ENCODE results near the gene MMP7.

Gene MMP7

GRCh38 chr11:102530558-102530957, at the start of gene MMP7:
Gene MMP7 (minus strand): TSS chr11:102530747. CDS start chr11:102530700, 47 bp downstream.
- no peak for DNase-seq (ENCODE audit: low read depth, low spot score)

DNA sequence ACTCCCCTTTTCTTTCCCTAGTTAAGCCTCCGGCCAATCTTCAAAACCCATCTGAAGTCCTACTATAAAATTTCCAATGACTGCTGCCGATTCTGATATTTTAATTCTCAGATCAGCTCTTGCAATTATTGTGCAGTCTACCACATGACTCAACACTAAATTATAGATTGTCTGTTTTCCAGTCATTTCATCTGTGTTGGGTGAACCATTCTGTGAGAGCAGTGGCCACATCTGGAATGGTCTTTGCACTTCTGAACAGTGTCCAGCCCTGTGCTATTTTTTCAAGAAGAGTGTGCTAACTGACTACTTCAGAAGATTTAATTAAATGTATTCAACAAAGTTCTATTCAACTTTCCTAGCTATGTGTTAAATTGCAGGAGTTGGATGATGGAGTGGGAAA, 47.2 kb upstream of the MMP7 start:
- no peak for DNase-seq (ENCODE audit: low read depth, low spot score)

DNA sequence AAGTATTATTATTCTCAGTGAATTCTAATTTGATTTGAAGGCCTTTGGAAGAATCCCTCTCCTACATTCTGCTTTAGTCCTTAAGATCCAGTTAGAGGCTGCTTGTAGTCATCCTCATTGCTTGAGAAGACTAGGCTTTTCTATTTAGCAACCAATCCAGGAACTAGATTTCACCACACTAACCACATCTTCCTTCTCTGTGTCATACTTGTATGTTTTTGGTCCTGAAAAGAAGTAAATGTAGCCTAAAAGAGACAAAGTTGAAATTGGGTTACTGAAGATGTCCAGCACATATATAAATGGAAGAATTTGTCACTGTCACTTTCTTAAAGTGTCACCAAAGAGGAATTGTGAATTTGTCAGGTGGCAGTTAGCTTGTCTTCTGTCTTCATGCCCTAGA, 46.6 kb upstream of the MMP7 start:
- DNase-seq (ENCODE audit: low read depth, low spot score), result no peak

DNA sequence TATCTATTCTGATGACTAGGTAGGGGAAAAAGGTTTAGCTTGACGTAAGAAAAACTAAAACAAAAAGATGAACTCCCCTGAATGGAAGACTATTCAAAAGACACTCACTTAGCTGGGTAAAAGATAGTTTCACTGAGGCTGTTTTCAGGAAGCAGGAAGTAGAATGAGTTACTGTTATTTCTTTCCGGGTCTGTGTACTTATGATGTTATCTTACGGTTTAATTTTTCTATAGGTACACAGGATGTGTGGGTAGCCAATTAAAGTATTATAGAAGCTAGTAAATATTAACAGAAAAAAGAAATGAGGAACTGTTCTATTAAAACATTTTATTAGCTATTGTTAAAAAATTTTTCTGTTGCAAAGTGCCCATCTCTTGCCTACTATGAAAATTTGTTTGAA, 45.8 kb upstream of the MMP7 start:
- DNase-seq (ENCODE audit: low read depth, low spot score), result no peak

- no peak for DNase-seq (ENCODE audit: low read depth, low spot score)
These were observed 44.5 kb upstream of the MMP7 start for GRCh38 chr11:102575012-102575411.

- DNase-seq (ENCODE audit: low read depth, low spot score), result no peak
These were observed 43.3 kb upstream of the MMP7 start for GRCh38 chr11:102573851-102574250.

GRCh38 chr11:102572554-102573220, 42.1 kb upstream of the MMP7 start:
- DNase-seq (ENCODE audit: low read depth, low spot score), result no peak

GRCh38 chr11:102568851-102569250, 38.3 kb upstream of the MMP7 start:
- no peak for DNase-seq (ENCODE audit: low read depth, low spot score)

DNA sequence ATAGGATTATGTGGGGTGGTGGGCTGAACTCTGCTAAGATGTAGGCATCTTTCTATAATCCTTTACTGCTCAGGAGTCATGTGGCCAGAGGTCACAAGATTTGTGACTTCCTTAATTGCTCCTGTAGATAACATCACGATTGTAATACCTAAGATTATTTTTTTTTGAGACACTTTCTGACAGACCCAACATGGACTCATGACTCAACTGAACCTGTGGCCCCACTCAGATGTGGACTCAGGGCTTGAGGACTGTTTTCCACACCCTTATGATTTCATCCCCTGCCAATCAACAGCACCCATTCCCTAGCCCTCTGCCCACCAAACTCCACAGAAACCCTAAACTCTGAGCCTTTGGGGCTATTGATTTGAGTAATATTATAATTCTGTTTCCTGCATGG, 35.6 kb upstream of the MMP7 start:
- no peak for DNase-seq (ENCODE audit: low read depth, low spot score)

DNA sequence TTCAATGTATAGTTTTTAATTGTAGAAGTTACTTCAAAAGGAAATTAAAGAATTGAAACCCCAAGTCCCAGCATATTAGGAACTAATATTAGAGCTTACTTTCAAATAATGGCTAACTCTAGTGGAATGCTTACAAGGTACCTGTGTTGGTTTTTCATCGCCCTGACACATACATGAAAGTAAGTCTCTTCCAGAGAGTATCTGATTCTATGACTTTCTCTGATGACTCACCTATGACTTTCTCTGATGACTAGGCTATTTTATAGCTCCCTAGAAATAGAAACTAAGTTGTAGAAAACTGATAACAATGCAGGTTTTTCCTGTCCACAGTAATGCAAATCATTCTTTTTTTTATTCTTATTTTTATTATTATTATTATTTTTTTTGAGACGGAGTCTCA, 33.6 kb upstream of the MMP7 start:
- no peak for DNase-seq (ENCODE audit: low read depth, low spot score)

DNA sequence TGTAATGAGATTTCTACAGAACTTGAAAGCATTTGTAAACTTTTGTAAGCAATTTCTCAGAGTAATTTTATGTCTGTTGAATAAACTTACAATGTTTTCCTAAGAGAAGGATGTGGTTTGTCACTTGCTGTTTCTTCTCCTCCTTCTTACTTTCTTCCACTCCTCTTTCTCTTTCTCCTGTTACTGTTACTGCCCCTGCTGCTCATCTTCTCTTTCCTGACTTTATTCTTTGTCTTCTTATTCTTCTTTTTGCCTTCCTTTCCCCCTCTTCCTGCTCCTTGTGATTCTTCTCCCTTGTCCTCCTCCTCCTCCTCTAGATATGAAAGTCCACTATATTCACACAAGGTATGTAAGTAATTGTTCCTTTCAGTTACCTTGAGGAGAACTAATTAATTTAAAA, 31.1 kb upstream of the MMP7 start:
- DNase-seq (ENCODE audit: low read depth, low spot score), result no peak

GRCh38 chr11:102560555-102561011, 30.0 kb upstream of the MMP7 start:
- peak; percentile 13 for DNase-seq (ENCODE audit: low read depth, low spot score)

DNA sequence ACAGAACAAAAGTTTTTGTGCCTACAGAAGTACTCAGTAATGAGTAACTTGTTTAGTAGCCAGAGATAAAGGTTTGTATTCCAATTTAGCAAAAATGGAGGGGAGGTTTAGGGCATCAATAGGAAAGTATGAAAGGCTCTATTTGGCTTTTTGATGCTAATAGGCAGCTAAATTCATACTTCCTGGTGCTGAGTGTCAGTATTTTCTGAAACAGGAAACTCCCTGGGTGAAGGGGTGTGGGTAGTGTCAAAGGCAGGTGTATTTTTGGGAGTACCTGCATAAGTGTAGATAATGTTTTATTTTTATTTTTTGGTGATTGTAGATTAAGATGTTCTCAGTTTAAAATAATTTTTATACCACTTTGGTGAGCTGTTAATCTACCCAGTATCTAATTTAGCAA, 29.3 kb upstream of the MMP7 start:
- no peak for DNase-seq (ENCODE audit: low read depth, low spot score)

- no peak for DNase-seq (ENCODE audit: low read depth, low spot score)
These were observed 24.5 kb upstream of the MMP7 start for GRCh38 chr11:102555091-102555490.

DNA sequence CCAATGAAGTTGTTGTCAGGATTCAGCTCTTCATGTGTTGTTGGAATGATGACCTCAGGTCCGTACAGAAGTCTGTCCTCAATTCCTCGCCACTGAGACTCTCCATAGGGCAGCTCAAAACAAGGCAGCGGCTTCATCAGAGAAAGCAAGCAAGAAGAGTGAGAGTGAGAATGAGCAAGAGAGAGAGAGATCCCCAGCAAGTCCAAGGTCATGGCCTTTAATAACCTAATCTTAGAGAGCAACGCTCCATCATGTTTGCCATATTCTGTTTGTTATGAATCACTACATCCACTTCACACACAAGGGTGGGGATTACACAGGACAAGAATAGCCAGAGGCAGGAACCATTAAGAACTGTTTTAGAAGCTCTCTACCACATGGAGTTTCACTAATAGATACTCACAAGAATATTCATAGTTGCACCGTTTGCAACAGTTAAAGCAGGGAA, 23.3 kb upstream of the MMP7 start:
- DNase-seq (ENCODE audit: low read depth, low spot score), result no peak

GRCh38 chr11:102552447-102553194, 22.1 kb upstream of the MMP7 start:
- no peak for DNase-seq (ENCODE audit: low read depth, low spot score)

GRCh38 chr11:102552020-102552419, 21.5 kb upstream of the MMP7 start:
- DNase-seq (ENCODE audit: low read depth, low spot score), result no peak

DNA sequence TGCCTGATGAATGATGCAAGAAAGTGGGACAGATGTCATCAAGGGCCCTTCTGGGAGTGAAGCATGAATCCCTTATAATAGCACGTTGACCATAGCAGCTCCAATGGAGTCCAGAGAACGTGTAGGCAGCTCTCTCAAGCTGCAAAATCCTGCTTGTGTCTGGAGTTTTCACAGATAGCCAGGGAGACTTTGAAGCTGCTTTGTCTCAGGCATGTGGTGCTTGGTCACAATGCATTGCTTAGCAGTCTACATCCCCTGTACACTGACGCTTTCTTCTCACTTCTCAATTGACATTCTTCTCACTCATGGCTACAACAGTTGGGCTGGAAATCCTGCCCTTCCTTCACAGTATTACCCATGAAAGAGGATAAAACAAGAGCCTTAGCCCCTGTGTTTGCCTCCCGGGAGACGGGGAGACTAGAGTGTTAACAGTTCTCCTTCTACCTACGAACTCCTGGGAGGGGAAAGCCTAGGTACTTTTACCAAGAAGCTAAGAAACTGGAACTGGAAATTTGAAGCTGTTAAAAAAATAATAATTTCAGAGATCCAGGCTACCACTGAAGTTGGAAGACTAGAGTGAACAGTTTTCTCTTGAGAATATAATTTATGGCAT, 20.7 kb upstream of the MMP7 start:
- no peak for DNase-seq (ENCODE audit: low read depth, low spot score)

DNA sequence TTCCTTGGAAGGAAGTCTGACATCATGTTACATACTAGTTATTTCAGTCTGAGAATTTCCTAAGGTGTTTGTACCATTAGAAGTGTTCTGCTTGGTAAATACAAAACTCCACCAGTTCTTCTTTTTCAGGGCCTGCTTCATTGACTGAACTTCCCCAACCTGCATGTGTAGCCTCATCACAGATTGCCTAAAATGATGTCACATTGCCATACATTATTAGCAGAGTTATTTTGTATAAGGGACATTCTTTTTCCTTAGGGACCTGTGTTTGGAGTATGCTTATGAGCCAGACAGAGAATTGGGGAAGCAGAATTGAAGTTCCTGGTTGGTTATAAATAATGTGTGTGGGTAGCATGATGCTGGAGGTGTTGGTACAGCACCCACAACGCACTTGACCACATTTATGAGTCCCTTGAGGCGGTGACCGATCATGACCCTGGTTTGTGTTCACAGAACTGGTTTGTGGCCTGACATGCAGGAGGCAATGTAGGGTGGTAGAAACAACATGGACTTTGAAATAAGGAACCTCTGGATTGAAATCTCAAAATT, 16.4 kb upstream of the MMP7 start:
- DNase-seq (ENCODE audit: low read depth, low spot score), result no peak

DNA sequence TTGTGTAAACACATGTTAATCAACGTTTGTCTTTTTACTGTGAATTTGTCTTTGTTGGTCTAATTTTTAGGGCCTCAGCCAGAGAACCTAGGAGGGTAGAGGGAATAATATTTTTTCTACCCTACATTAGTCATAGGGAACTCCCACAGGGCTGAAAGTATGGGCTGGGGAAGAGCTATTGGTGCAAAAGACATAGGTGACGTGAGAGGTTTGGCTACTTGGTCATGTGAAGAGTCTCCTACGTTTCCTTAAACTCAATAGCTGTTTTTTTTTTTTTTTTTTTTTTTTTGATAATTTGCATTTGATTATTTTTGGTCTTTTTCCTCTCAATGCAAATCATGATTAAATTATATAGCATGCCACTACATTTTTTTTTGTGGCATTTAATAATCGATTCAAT, 15.9 kb upstream of the MMP7 start:
- no peak for DNase-seq (ENCODE audit: low read depth, low spot score)

DNA sequence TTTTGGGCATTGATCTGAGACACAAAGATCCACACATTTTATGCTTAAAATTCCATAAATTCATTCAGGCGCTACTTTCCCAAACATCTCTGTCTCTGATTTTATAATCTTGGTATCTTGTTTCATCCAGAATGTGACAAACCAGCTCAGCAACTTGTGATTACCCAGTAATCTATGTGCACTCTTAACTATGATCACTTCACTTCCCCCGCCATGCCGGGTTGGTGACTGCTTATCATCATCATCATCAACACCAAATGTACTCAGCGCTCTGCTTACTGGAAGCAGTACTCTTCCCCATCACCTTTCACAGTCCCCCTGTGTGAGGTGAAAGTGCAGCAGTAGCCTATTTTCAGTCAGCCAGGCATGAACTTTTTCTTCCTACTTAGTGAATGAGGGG, 15.2 kb upstream of the MMP7 start:
- DNase-seq (ENCODE audit: low read depth, low spot score), result no peak

DNA sequence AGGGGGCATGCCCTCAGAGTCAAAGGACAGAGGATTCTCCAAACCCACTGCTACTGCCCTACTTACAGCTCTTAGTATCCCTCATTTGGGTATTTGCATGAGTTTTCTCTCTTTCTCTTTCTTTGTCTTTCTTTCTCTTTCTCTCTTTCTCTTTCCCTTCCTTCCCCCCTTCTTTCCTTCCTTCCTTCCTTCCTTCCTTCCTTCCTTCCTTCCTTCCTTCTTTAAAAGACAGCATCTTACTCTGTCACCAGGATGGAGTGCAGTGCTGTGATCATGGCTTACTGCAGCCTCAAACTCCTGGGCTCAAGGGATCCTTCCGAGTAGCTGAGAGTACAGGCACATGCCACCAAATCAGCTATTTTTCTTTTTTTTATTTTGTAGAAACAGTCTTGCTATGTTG, 14.0 kb upstream of the MMP7 start:
- DNase-seq (ENCODE audit: low read depth, low spot score), result no peak

DNA sequence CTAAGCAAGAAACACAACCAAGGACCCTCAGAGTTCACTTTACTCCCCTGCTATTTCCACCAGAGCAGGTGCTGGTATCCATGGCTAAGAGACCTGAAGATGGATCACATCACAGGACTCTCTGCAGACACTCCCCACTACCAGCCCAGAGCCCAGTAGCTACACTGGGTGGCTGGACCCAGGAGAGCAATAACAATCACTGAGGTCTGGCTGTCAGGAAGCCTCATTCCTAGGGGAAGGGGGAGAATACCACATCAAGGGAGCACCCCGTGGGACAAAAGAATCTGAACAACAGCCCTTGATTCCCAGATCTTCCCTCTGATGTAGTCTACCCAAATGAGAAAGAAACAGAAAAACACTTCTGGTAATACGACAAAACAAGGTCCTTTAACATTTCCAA, 9.0 kb upstream of the MMP7 start:
- DNase-seq (ENCODE audit: low read depth, low spot score), result no peak
